SU-DHL-6 (cell line): ENCODE measurements around the gene A3GALT2.

Experiments used
- H2AFZ ChIP-seq: fragments of 200-600 bp; sonication (generic); 2 replicates; pipeline ENCODE4 v1.6.1; 2014; ENCODE audit warnings: low read depth, mild to moderate bottlenecking, moderate library complexity, mixed read lengths, antibody characterized with exemption, low read length; ENCODE audit not compliant: severe bottlenecking
- H3F3A ChIP-seq: fragments of 200-600 bp; shearing (Covaris generic); 2 replicates; pipeline ENCODE4 v1.6.0; 2016; ENCODE audit warnings: antibody characterized with exemption, mild to moderate bottlenecking; ENCODE audit not compliant: insufficient read depth
- H3K27ac ChIP-seq: fragments of 200-600 bp; sonication (generic); 2 replicates; pipeline ENCODE4 v1.5.1; 2016; ENCODE audit warnings: low read depth, mild to moderate bottlenecking, low read length, moderate library complexity, mixed read lengths
- H3K27me3 ChIP-seq: fragments of 200-600 bp; sonication (generic), shearing (Covaris generic); 2 replicates; pipeline ENCODE4 v1.6.0; 2014; ENCODE audit warnings: mild to moderate bottlenecking, low read length
- H3K36me3 ChIP-seq: fragments of 200-600 bp; sonication (generic); 2 replicates; pipeline ENCODE4 v1.6.1; 2014; ENCODE audit warnings: mild to moderate bottlenecking, low read length, mixed read lengths
- H3K4me2 ChIP-seq: fragments of 300-600, 200-600 bp; shearing (Covaris generic), sonication (generic); 2 replicates; pipeline ENCODE4 v1.6.0; 2014; ENCODE audit warnings: low read length, low read depth, mild to moderate bottlenecking; ENCODE audit not compliant: poor library complexity, severe bottlenecking
- H3K4me3 ChIP-seq: fragments of 200-600 bp; sonication (generic); 2 replicates; pipeline ENCODE4 v1.5.1; 2014; ENCODE audit warnings: antibody characterized with exemption, low read length, mild to moderate bottlenecking, mixed read lengths; ENCODE audit not compliant: insufficient read depth, poor library complexity, severe bottlenecking
- H3K79me2 ChIP-seq: fragments of 200-600 bp; sonication (generic); 2 replicates; pipeline ENCODE4 v1.6.1; 2014; ENCODE audit warnings: mild to moderate bottlenecking, low read length, moderate library complexity; ENCODE audit not compliant: insufficient read depth
- H3K9ac ChIP-seq: fragments of 200-600 bp; sonication (generic); 2 replicates; pipeline ENCODE4 v1.7.0; 2014; ENCODE audit warnings: mild to moderate bottlenecking, low read length
- H3K9me2 ChIP-seq: fragments of 200-600 bp; sonication (generic); replicated peaks from 2 replicates; pipeline ENCODE4 v1.6.1; 2014; ENCODE audit warnings: low read length; ENCODE audit not compliant: insufficient read depth
- H3K9me3 ChIP-seq: fragments of 200-600 bp; sonication (generic); 2 replicates; pipeline ENCODE4 v1.6.1; 2014; ENCODE audit warnings: low read length, mixed read lengths; ENCODE audit not compliant: insufficient read depth
- H4K20me1 ChIP-seq: fragments of 200-600 bp; sonication (generic); 2 replicates; pipeline ENCODE4 v1.6.1; 2014; ENCODE audit warnings: low read depth, mild to moderate bottlenecking, antibody characterized with exemption, low read length, moderate library complexity, mixed read lengths
- EZH2phosphoT487 ChIP-seq: fragments of 200-600 bp; sonication (generic), shearing (Covaris generic); conservative IDR thresholded peaks from 2 replicates; pipeline ENCODE4 v1.6.1; 2018; ENCODE audit warnings: mild to moderate bottlenecking, antibody characterized with exemption, low read length, moderate library complexity, mixed read lengths
- TF ChIP-seq, protein P1 (sequence below): fragments of 200-600 bp; sonication (generic); IDR thresholded peaks from one replicate; pipeline ENCODE4 v1.5.1; 2017; ENCODE audit warnings: antibody characterized with exemption, mild to moderate bottlenecking, low read length, moderate library complexity; ENCODE audit not compliant: insufficient read depth, poor library complexity, severe bottlenecking

The A3GALT2 gene

DNA sequence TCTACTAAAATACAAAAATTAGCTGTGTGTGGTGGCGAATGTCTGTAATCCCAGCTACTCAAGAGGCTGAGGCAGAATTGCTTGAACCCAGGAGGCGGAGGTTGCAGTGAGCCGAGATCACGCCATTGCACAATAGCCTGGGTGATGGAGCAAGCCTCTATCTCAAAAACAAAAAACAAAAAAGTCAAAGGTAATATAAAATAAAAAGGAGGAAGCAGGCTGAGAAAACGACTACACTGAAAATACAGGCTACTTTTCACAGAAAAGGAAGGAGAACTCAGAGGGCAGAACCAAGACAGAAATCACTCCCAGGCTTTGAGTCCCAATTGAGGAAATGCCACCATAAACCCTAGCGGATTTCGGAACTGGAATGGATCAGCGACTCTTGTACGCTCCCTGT lies 5.9 kb upstream of the A3GALT2 start:
- no peak overlapping the region for H2AFZ ChIP-seq
- H3K27ac ChIP-seq: no peak overlapping the region
- no peak overlapping the region for H3K4me3 ChIP-seq
- no peaks in the 10 kb centered on the region for H3F3A ChIP-seq
- H4K20me1 ChIP-seq: no peaks in the 10 kb centered on the region
- no peaks in the 10 kb centered on the region for H3K27me3 ChIP-seq
- no peaks in the 10 kb centered on the region for H3K9me2 ChIP-seq
- no peak overlapping the region for H3K9ac ChIP-seq
- H3K36me3 ChIP-seq: no peaks in the 10 kb centered on the region
- H3K9me3 ChIP-seq: no peaks in the 10 kb centered on the region
- TF ChIP-seq EZH2phosphoT487: no peak
- TF ChIP-seq, protein P1, sequence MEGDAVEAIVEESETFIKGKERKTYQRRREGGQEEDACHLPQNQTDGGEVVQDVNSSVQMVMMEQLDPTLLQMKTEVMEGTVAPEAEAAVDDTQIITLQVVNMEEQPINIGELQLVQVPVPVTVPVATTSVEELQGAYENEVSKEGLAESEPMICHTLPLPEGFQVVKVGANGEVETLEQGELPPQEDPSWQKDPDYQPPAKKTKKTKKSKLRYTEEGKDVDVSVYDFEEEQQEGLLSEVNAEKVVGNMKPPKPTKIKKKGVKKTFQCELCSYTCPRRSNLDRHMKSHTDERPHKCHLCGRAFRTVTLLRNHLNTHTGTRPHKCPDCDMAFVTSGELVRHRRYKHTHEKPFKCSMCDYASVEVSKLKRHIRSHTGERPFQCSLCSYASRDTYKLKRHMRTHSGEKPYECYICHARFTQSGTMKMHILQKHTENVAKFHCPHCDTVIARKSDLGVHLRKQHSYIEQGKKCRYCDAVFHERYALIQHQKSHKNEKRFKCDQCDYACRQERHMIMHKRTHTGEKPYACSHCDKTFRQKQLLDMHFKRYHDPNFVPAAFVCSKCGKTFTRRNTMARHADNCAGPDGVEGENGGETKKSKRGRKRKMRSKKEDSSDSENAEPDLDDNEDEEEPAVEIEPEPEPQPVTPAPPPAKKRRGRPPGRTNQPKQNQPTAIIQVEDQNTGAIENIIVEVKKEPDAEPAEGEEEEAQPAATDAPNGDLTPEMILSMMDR: no peak
- H3K79me2 ChIP-seq: no peaks in the 10 kb centered on the region
- no peak overlapping the region for H3K4me2 ChIP-seq

DNA sequence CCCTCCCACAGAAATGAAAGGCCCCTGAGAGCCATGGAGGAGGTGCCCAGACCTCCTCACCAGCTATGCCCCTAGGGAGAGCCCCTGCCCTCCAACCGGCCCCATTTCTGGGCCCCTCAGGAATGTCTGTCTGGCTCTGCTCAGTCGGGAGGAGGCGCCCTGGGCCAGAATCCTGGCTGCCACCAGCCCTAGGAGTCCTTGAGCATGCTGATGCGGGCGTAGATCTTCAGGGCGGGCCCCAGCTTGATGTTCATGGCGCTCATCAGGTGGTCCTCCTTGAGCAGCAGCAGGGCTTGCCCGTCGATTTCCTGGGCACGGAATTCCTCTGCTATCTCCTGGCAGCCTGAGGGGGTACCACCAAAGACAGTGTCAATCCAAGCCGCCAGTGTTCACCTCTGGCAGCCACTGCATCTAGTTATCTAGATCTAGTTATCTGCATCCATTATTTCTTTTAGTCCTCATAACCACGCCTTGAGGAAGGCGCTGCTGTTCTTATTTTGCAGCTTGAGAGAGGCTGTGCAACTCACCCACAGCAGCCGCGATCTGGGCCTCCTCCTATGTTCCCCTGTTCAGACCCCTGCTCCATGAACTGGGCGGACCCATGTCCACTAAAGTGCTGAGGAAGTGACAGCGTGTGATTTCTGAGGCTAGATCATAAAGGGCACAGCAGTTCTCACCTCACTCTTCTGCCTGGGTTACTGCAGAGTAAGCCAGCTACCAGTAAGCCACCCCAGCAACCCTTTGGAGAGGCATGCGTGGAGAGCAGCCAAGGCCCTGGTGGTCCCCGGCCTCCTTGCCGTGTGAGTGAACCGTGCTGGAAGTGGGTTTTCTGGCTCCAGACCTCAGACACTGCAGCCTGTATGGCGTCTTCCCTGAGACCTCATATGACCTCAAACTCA lies 4.0 kb upstream of the A3GALT2 start:
- H3K4me3 ChIP-seq: no peak overlapping the region
- H3K4me2 ChIP-seq: no peak overlapping the region
- H3K9me3 ChIP-seq: no peaks in the 10 kb centered on the region
- no peaks in the 10 kb centered on the region for H3K79me2 ChIP-seq
- no peak overlapping the region for H2AFZ ChIP-seq
- no peaks in the 10 kb centered on the region for H3K36me3 ChIP-seq
- H3K9me2 ChIP-seq: no peaks in the 10 kb centered on the region
- no peaks in the 10 kb centered on the region for H4K20me1 ChIP-seq
- H3K27ac ChIP-seq: no peak overlapping the region
- H3K27me3 ChIP-seq: no peaks in the 10 kb centered on the region
- TF ChIP-seq EZH2phosphoT487: no peak
- TF ChIP-seq, protein P1: no peak
- no peaks in the 10 kb centered on the region for H3F3A ChIP-seq
- no peak overlapping the region for H3K9ac ChIP-seq

DNA sequence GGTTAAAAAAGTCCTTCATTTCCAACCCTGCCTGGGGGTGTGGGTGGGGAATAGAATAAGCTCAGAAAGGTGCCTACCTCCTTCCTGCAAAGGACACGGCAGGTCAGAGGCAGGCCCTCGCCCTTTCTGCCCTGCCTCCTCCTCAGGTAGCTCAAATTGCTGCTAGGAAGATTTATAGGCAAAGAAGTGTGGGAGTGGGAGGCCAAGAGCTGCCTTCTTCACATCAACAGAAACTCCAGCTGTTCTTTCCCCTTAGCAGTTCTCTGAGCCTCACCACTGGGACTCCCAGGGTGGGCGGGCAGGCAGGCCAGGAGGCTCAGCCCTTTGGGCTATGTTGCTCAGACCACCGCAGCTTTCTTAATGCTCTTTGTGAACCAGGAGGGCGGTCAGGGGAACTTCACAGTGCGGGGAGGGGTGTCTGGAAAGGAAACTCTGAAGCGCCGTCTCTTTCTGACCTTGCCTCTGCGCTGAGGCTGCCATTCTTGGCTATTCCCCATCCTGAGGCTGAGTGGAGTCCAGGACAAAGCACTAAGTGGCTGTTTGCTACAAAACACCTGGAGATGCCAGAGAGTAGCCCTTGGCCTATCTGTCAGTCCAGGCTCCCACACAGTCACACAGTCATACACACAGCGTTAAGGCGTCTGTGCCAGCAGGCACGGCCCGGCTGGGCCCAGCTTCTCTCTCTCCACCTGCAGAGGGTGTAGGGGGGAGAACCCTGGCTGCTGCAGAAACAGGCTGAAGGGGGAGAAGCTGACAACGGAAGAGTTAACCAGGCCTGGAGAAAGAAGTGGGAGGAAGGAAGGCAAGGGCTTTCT lies 3.0 kb upstream of the A3GALT2 start:
- Histone ChIP-seq H2AFZ (no peak overlapping the region), H3K9ac (no peak overlapping the region), H3K4me3 (no peak overlapping the region), H3K79me2 (no peaks in the 10 kb centered on the region), H3K27me3 (no peaks in the 10 kb centered on the region), H4K20me1 (no peaks in the 10 kb centered on the region), H3K4me2 (no peak overlapping the region), H3K9me2 (no peaks in the 10 kb centered on the region), H3K9me3 (no peaks in the 10 kb centered on the region), H3K36me3 (no peaks in the 10 kb centered on the region), H3K27ac (no peak overlapping the region), H3F3A (no peaks in the 10 kb centered on the region)
- TF ChIP-seq, protein P1: no peak
- TF ChIP-seq EZH2phosphoT487: no peak
